Suprapubic skin (tissue), 3 donors: ENCODE measurements around the gene DDX11.
"Not testable (repeated sequence)": the region's sequence is repeated elsewhere in the genome, so short reads cannot be mapped to it uniquely, and the experiment has no call there.

Experiments used
- CTCF ChIP-seq, 2 donors: fragments of 200-600 bp in 1 of 2; fragments of 450-650 bp in 1 of 2; sonication (generic) in 1 of 2; IDR thresholded peaks; one replicate each; pipeline ENCODE4 v1.5.1; 2016 to 2019; ENCODE audit warnings: antibody characterized with exemption in 2 of 2, mild to moderate bottlenecking in 1 of 2, moderate library complexity in 1 of 2
- EP300 ChIP-seq: sonication (generic); formaldehyde crosslinking; IDR thresholded peaks from one replicate; pipeline ENCODE4 v1.6.1; 2017; ENCODE audit warnings: antibody characterized with exemption
- POLR2A ChIP-seq, 2 donors: fragments of 450-650 bp; IDR thresholded peaks; one replicate each; pipeline ENCODE4 v1.6.1; 2017; ENCODE audit warnings: antibody characterized with exemption in 2 of 2, mild to moderate bottlenecking in 2 of 2, moderate library complexity in 2 of 2

- not testable (repeated sequence) for TF ChIP-seq POLR2A (IDR thresholded peaks at IDR 0.05); CTCF (IDR thresholded peaks at IDR 0.05); EP300
Measured at GRCh38 chr12:31073527-31074332, at the start of gene DDX11.
